Frontal cortex (tissue), 4 donors: ENCODE measurements around the gene RIPOR2. TPM values are rescaled to one million over a fixed set of nuclear protein-coding genes. Genes with fewer than 3 reads are reported as not detected.
"Not testable (repeated sequence)": the region's sequence is repeated elsewhere in the genome, so short reads cannot be mapped to it uniquely, and the experiment has no call there.

Experiments used
- DNase-seq, 2 donors: peaks; one replicate each; pipeline ENCODE4 v3.0.0; 2012; ENCODE audit warnings: low spot score in 2 of 2
- FAIRE-seq: peaks from 2 replicates; lab custom pipeline; 2012; peaks lifted over from hg19 to GRCh38; lab: Jason Lieb, UNC
- total RNA-seq: library from RNA; depleted of rRNA; stranded (reverse); fragments of >200 nt; gene quantifications from one replicate; pipeline ENCODE4 v1.2.3, GENCODE V29; 2014
- donor health status: control.
- donor health status: control.
- donor health status: control.

The RIPOR2 gene
- total RNA-seq, 1 donor from 2014 or later, result 17.9 TPM

DNA sequence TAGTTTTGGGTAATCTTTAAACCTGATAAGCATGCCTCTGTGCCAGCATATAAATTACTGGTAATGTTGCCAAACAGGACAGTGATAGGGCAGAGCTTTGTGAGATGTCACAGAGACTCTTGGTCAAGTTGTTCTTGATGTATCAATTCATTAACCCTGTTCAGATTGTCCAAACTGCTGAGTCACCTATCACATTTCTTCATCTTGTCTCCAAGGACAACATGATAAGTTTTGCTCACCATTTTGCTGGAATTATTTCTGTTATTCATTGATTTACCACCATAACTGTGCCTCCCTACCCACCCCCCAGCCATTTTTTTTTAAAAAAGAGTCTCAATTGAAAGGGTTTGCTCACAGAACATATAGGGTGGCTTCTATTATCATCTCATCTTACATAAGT, 180.5 kb downstream of the RIPOR2 start:
- FAIRE-seq, result no peak
- no peak for DNase-seq

DNA sequence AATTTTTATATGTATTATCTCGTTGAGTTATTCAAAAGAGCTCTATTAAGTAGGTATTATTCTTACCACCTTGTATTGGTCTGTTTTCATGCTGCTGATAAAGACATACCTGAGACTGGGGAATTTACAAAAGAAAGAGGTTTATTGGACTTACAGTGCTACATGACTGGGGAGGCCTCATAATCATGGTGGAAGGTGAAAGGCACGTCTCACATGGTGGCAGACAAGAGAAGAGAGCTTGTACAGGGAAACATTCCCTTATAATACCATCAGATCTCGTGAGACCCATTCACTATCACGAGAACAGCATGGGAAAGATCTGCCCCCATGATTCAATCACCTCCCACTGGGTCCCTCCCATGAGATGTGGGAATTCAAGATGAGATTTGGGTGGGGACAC, 181.4 kb downstream of the RIPOR2 start:
- FAIRE-seq, DNase-seq: not testable (repeated sequence)

Other genes starting within 250 kb of the RIPOR2 start
- 79.5 TPM for gene C6orf62, start 216.8 kb downstream of the RIPOR2 start, total RNA-seq
- 7.7 TPM for gene GMNN, start 161.0 kb downstream of the RIPOR2 start, total RNA-seq
- not detected for gene ARMH2, start 137.0 kb downstream of the RIPOR2 start, total RNA-seq